Vagina (tissue), 2 donors: ENCODE results near the gene TBX18.

Experiments
- POLR2AphosphoS5 ChIP-seq, 2 donors: sonication (generic); formaldehyde crosslinking; IDR thresholded peaks; one replicate each; pipeline ENCODE4 v1.9.0; 2017; ENCODE audit warnings: antibody characterized with exemption in 2 of 2, mild to moderate bottlenecking in 2 of 2, low read depth in 1 of 2; ENCODE audit not compliant: insufficient read depth in 1 of 2
- TF ChIP-seq, protein P1 (sequence below), 3 experiments: fragments of 450-650 bp in 2 of 3; fragments of 200-600 bp in 1 of 3; sonication (generic) in 1 of 3; IDR thresholded peaks; one replicate each; pipeline ENCODE4 v1.5.1; 2017 to 2019; ENCODE audit warnings: antibody characterized with exemption in 3 of 3, mild to moderate bottlenecking in 2 of 3, moderate library complexity in 2 of 3

DNA sequence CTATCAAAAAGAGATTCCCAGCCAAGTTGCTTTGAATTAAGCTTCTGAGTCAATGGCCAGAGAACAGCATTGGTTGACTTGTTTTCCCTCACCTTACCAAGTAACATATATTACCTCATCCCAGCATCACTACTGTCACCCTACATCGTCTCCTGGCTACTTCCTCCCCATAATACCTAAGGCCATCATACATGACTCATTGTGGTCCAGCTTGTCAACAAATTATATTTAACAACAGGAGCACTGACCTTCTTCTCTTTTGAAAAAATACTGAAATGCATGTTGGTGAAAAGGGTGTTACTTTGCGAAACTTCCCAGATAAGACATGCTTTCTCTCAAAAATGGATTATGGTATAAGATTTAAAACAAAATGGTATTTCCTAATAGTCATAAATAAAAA lies 106.9 kb downstream of the TBX18 start:
- TF ChIP-seq, protein P1, sequence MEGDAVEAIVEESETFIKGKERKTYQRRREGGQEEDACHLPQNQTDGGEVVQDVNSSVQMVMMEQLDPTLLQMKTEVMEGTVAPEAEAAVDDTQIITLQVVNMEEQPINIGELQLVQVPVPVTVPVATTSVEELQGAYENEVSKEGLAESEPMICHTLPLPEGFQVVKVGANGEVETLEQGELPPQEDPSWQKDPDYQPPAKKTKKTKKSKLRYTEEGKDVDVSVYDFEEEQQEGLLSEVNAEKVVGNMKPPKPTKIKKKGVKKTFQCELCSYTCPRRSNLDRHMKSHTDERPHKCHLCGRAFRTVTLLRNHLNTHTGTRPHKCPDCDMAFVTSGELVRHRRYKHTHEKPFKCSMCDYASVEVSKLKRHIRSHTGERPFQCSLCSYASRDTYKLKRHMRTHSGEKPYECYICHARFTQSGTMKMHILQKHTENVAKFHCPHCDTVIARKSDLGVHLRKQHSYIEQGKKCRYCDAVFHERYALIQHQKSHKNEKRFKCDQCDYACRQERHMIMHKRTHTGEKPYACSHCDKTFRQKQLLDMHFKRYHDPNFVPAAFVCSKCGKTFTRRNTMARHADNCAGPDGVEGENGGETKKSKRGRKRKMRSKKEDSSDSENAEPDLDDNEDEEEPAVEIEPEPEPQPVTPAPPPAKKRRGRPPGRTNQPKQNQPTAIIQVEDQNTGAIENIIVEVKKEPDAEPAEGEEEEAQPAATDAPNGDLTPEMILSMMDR (IDR thresholded peaks at IDR 0.05), result no peak
- TF ChIP-seq POLR2AphosphoS5 (IDR thresholded peaks at IDR 0.05; ENCODE audit: insufficient read depth in 1 of 2, low read depth in 1 of 2), result no peak
